Measurements from ENCODE around the gene ZCCHC14.

The ZCCHC14 gene

GRCh38 chr16:87492721-87493607, at the start of gene ZCCHC14:
ZCCHC14 (minus strand) TSS chr16:87493024; CDS start chr16:87492238, 786 bp downstream.
- peak; percentile 100 for DNase-seq

- no peak for DNase-seq
Observed at GRCh38 chr16:87541872-87542234, 49.0 kb upstream of the ZCCHC14 start.

DNA sequence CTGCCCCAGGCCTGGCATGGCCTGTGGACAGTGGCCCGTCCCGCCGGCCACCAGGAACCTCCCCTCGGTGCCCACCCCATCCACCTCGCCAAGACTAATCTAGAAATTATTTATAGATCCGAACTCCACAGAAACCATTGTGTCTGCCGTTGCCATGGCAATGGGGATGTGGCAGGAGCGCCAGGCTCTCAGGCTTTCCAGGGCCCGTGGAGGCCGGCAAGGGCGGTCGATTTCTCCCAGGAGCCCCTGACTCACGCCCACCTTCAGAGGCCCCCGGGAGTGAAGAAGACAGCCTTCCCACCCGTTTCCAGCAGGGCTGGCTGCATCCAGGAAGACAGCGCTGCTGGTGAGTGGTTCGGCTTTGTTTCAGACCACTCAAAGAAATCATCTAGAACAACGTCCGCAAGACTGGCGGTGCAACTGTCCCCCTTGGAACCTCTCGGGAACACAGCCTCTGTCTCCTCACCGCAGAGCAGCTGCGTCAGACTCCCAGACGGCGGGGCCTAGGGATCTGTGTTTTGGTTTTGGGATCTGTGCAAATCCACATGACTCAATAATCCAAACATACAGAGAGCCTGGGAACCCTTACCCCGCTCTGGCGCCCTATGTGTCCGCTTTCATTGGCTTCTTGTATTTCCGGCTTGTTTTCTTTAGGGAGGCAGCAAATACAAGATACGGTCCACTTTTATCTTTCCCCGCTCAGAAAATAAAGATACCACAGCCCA, 48.5 kb upstream of the ZCCHC14 start:
- DNase-seq = peak; percentile 67

GRCh38 chr16:87540897-87541146, 48.0 kb upstream of the ZCCHC14 start:
- DNase-seq = no peak

DNA sequence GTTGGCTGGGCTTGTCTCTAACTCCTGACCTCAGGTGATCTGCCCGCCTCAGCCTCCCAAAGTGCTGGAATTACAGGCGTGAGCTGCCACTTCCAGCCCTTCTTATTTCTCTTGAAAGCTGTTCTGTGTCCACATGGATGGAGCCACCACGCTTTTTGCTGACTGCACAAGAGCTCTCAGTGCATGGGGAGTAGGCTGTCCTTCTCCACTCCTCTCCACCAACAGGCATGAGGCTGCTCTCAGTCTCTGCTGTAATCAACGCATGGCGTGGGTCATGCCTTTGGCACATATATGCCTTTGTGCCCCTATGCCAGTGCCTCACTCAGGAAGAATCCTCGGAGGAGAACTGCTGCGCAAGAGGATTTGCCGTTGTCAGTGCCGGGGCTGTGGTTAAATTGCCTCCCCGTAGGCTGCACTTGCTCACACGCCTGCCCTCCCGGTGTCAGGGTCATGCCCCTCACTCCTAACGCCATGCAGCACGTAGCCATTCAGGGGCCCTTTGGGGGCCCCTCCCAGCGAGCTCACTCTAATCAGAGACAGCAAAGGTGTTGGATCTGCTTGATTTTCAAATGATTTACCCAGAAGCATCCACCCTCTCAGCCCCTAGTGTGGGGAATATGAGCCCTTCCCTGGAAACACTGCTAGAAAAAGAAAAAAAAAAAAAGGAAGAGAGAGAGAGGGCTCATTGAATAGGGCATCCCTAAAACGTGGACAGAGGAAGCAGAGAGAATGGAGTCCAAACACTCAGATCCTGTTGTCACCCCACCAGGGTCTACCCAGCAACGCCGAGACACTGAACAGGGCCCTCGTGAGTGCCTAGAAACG, 47.5 kb upstream of the ZCCHC14 start:
- DNase-seq = no peak

DNA sequence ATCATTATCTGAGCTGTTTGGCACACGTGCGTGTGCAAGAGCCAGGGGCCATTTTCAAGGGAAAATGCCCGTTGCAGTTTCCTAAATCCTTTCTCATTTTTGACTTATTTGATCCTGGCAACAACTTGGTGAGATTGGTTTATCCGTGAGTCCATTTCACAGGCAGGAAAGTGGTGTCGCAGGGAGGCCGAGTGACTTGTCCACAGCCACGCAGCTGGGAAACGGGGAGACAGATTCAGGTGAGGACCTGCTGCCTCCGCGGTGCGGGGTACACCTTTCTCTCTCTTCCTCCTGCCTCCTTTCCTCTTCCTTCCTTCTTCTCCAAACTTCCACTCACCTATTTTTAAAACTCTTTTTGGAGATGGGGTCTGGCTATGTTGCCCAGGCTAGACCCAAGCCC, 46.3 kb upstream of the ZCCHC14 start:
- no peak for DNase-seq

DNA sequence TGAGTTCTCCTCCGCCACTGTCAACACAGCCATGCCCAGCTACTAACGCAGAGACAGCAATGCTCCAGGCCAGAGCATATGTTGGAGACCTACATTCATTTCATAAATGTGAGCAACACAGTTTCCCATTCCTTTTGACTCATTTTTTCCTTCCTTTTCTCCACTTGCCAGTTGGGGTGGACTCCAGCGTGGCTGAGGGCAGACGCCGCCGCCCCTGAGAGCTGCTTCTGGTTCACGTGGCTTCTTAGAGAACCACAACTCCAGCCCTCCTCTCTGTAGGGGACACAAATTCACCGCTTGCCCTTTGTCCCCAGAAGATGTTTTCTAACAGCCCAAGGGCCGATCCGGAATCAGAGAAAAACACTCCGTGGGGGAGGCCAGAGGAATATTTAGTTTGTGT, 45.8 kb upstream of the ZCCHC14 start:
- peak; percentile 62 for DNase-seq

- no peak for DNase-seq
Observed at GRCh38 chr16:87538160-87538559, 45.3 kb upstream of the ZCCHC14 start.

GRCh38 chr16:87536795-87537142, 43.9 kb upstream of the ZCCHC14 start:
- DNase-seq = no peak

DNA sequence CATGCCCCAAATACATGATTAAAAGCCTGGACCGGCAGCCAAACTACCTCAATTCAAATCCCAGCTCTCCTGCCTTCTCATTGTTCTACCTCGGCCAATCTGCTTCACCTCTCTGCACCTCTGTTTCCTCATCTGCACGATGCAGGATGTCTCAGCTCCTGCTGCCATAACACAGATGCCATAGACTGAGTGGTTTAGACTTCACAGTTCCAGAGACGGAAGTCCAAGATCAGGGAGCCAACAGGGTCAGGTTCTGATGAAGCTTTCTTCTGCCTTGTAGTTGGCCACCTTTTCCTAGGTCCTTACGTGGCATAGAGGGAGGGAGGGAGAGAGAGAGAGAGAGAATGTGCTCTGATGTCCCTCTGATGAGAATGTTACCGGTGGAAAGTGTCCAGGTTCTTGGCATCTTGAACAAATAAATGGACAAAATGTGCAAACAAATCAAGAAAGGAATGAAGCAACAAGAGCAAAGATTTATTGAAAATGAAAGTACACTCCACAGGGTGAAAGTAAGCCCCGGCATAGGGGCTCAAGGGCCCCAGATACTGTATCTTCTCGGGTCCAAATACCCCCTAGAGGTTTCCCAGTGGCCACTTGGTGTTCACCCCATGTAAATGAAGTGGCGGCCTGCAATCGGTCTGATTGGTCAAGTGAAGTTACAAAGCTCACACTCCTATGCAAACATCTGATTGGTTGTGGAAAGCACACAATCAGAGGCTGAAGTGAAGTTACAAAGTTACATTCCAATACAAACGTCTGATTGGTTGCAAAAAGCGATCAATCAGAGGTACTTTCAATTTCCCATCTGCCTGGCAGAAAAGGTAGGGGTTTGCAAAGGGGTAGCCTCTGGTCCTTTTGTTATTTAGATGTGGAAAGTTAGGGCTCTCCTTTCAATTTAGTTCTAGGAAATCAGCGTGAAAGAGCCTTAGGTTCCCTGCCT, 43.3 kb upstream of the ZCCHC14 start:
- no peak for DNase-seq

- DNase-seq = no peak
Observed at GRCh38 chr16:87535457-87535854, 42.6 kb upstream of the ZCCHC14 start.

- DNase-seq = no peak
Observed at GRCh38 chr16:87534751-87535150, 41.9 kb upstream of the ZCCHC14 start.

GRCh38 chr16:87534030-87534653, 41.3 kb upstream of the ZCCHC14 start:
- no peak for DNase-seq

DNA sequence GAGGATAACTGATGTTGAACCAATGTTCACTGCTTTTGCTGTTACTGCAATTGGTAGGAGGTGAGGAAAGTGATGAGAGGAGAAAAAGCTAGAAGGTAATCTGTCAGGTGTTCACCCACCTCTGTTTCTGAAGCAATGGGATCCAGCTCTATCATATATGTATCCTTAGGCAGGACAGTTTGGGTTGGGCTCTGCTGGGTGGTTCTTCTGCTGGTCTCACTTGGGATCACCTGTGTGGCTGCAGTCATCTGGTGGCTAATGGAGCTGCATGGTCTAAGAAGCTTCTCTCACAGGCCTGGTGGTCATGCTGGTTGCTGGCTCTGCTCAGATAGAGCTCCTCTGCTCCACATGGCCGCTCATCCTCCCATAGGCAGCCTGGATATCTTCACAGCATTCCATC, 40.2 kb upstream of the ZCCHC14 start:
- DNase-seq = no peak

DNA sequence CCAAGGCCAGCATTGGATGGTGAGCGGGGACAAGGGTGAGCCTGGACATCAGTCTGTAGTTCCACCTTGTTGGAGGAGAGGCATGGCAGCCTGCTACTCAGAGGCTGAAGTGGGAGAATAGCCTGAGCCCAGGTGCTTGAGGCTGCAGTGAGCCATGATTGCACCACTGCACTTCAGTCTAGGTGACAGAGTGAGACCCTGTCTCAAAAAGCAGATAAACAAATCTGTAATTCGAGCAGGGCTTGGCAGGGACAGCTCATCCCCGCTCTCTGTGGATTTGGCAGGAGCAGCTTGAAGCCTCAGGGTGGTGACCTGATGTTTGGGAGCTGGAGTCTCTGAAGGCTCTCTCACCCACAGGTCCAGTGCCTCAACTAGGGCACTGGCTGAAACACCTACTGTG, 38.6 kb upstream of the ZCCHC14 start:
- DNase-seq = no peak

DNA sequence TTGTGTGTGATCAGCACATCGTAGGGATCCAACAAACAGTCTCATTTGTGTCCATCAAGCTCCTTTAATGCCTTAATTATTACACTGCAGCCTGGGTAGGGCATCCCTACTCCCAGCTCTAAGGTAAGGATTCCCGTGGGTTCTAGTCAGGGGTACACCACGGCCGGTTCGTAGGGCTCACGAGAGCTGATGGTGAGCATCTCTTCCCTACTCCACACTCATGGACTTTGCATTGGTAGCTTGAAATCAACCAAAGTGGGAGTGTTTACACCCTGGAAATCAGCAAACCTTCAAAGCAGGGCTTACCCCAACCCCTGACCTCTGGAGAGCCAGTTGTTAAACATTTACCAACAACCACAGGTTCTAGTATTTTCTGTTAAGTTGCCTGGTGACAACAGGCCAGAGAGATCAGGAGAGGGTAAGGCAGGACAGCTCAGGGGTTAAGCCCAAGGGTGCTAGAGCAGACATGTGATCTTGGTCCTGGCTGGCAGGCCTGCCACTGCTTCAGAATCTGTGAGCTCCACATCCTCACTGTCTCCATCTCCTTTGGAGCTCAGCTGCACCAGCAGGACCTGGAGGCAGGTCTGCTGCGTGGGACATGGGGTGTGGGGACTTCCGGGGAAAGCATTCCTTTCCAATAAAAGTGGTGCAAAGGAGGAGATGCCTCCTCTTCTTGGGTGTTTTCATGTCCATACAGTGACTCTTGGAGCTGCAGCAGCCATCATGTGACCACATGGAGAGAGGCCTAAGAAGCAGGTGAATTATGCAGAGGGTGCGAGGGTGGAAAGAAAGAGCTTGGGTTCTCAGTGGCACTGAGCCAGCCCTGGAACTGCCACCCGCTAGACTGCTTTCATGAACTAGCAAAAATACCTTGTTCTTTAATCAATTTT, 36.1 kb upstream of the ZCCHC14 start:
- no peak for DNase-seq

GRCh38 chr16:87527055-87527724, 34.4 kb upstream of the ZCCHC14 start:
- DNase-seq = no peak

DNA sequence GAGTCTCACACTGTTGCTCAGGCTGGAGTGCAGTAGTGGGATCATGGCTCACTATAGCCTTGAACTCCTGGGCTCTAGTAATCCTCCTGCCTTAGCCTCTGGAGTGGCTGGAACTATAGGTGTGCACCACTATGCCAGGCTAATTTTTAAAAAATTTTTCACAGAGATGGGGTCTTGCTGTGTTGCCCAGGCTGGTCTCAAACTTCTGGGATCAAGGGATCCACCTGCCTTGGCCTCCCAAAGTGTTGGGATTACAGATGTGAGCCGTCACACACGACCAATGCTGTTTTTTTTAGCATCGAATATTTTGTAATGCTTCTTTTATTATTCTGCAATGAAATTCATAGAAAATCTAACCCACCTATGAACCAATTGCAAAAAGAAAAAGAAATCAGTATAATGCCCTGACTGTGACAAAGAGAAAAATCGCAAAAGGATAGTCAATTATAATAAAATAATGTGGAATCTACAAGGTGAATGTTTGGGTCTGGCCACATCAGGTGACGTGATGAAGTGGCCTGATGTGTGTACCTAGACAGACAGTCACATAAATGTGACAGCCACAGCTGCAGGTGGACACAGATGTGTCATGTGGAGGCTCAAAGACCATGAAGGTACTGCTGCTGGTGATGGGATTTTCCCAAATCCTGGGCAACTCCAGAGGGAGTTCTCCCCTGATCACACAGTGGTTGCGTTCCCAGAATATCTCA, 33.6 kb upstream of the ZCCHC14 start:
- no peak for DNase-seq

- no peak for DNase-seq
Observed at GRCh38 chr16:87525352-87525751, 32.5 kb upstream of the ZCCHC14 start.

- no peak for DNase-seq
Observed at GRCh38 chr16:87524407-87524806, 31.6 kb upstream of the ZCCHC14 start.
